GM10248 (cell line): ENCODE results near the gene SLC30A9.

ENCODE experiments used
- CTCF ChIA-PET: fragments of 300-600 bp; sonication (Branson Sonifier 250); formaldehyde crosslinking; extraction: SDS; loops from one replicate; lab custom pipeline; 2021; ENCODE audit warnings: antibody characterized with exemption; lab: Yijun Ruan, JAX
- POLR2A ChIA-PET: fragments of 350-650 bp; sonication (Branson Sonifier 250); formaldehyde crosslinking; extraction: SDS; loops from one replicate; lab custom pipeline; 2020; ENCODE audit warnings: antibody characterized with exemption; lab: Yijun Ruan, JAX
- DNase-seq: peaks from one replicate; pipeline ENCODE4 v3.0.0; 2012; ENCODE audit errors: extremely low spot score
- CTCF ChIP-seq: IDR thresholded peaks from 2 replicates; pipeline ENCODE4 v1.5.1; 2012; ENCODE audit warnings: mild to moderate bottlenecking, low read depth; ENCODE audit errors: extremely low read depth, missing control alignments, control extremely low read depth

SLC30A9 gene

DNA sequence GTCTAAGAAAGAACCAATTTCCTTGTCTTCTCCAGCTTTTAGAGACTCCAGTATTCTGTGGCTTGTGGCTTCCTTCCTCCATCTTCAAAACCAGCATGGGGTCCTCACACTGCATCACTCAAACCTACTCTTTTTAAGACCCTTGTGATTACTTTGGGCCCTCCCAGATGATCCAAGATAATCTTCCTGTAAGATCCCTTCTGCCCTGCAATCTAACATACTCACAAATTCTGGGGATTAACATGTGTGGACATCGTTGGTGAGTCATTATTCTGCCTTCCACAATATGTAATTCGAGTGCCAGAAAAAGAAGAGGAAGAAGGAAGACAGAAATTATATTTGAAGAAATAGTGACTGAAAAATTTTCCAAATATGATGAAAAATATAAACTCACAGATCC is 114.2 kb downstream of the SLC30A9 start:
- no peak for TF ChIP-seq CTCF
- ChIA-PET POLR2A (no interaction called here), CTCF (no interaction called here)
- no peak for DNase-seq

DNA sequence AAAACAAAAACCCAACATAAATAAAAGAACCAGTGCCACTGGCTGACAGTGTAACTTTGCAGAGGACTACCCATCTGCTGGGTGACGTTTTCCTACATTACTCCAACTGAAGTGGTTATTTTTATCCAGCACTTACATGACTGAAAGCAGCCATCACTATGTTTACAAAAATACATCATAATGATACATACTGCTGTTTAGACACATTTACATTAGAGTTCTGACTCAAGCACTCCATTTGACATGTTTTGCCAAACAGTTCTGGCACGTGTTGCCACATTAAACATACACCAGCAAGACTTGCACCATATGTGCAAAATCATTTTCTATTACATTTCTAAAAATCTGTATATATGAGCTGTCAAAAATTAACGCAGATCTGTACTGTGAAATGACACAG is 122.5 kb downstream of the SLC30A9 start:
- DNase-seq: no peak
- TF ChIP-seq CTCF: no peak

GRCh38 chr4:42119886-42120285 is 129.6 kb downstream of the SLC30A9 start:
- TF ChIP-seq CTCF: no peak
- ChIA-PET CTCF (no interaction called here), POLR2A (no interaction called here)
- DNase-seq: no peak

More for the DNA sequence above, 122.5 kb downstream of the SLC30A9 start:
- POLR2A ChIA-PET: no interaction called here
- CTCF ChIA-PET: interaction anchor here (1.6 kb wide), 1 partner anchor 9 kb away, joined by 9 read pairs; no protein-coding TSS in a partner anchor

DNA sequence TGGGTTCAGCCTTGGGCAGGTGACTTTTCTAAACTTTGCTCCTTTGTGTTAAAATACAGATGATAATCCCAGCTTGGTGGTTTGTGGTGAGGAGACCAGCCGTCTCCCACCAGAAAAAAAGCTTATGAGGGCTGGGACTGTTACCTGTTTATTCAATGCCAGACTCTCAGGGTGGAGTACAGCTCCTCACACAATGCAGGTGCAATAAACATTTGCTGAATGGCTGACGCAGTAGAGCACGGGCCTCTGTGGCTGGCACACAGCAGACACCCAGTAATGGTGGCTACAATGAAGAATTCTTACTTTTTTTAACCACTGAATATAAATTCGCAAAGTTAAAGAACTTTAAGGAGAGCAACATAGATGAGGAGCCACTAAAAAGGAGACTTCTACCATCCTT is 131.9 kb downstream of the SLC30A9 start:
- CTCF ChIA-PET: interaction anchor here (1.6 to 2.0 kb wide), 4 partner anchors 9 to 19 kb away, joined by 4 to 9 read pairs (median 6); no protein-coding TSS in a partner anchor
- POLR2A ChIA-PET: no interaction called here
- TF ChIP-seq CTCF: no peak
- DNase-seq: no peak

GRCh38 chr4:42123071-42123644 is 132.8 kb downstream of the SLC30A9 start:
- DNase-seq: no peak
- CTCF ChIA-PET: interaction anchor here (1.6 to 2.0 kb wide), 4 partner anchors 10 to 18 kb away, joined by 4 to 9 read pairs (median 6); no protein-coding TSS in a partner anchor
- no peak for TF ChIP-seq CTCF
- POLR2A ChIA-PET: no interaction called here

DNA sequence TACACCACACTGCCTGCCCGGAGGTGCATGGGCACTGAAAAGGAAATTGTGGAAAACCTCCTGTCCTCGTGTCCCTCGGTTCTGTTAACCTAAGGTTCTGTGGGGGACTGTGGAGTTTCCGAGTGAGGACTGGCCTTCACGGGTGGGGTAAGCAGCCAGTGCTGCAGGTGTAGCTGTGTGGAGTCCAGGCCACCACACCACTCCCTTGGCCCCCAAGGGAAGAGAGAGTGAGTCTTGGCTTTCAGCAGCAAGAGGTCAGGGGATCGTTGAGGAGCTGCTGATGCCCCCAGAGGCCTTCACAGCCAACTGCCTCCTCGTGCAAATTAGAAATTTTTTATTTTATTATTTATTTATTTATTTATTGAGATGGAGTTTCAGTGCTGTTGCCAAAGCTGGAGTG is 141.8 kb downstream of the SLC30A9 start:
- no peak for DNase-seq
- ChIA-PET CTCF (no interaction called here), POLR2A (no interaction called here)
- no peak for TF ChIP-seq CTCF

DNA sequence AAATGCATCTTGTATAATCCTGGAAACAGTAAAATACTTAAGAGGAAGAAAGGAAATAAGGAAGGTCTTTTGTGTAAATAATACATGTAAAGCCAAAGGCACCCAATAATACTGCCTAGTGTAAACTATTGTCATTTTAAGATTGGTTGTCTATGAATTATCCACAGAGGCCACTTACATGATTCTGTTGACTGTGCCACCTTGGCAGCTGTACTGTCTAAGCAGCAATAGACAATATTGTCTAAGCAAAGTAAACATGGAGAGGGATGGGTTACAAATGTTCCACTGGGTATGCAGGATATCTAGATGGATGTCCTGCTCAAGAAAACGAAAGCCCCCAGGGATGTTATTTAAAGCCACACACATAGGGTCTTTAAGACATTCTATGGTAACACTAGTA is 142.7 kb downstream of the SLC30A9 start:
- POLR2A ChIA-PET: no interaction called here
- TF ChIP-seq CTCF: no peak
- CTCF ChIA-PET: interaction anchor here (1.2 kb wide), 1 partner anchor 9 kb away, joined by 4 read pairs; no protein-coding TSS in a partner anchor
- no peak for DNase-seq
